OCI-LY7 (cell line): ENCODE results near the gene NUCB1. TPM values are rescaled to one million over a fixed set of nuclear protein-coding genes. Genes with fewer than 3 reads are reported as not detected.

Source experiments
- BruUV-seq: library from RNA; stranded (reverse); fragments of 400-500 nt; replicated peaks from 2 replicates; lab custom pipeline; 2021; lab: Mats Ljungman, UMichigan
- CTCF ChIA-PET: fragments of 300-600 bp; sonication (Branson Sonifier 250); formaldehyde crosslinking; loops from one replicate; lab custom pipeline; 2022; ENCODE audit warnings: antibody characterized with exemption; ENCODE audit not compliant: unreplicated experiment; lab: Charles Lee
- POLR2A ChIA-PET: fragments of 300-600 bp; sonication (Branson Sonifier 250); formaldehyde crosslinking; loops from one replicate; lab custom pipeline; 2022; ENCODE audit warnings: antibody characterized with exemption; lab: Charles Lee
- DNase-seq: peaks from one replicate; pipeline ENCODE4 v3.0.0-alpha.2; 2015; ENCODE audit warnings: low spot score
- H2AFZ ChIP-seq: fragments of 200-600 bp; sonication (generic), shearing (Covaris generic); 2 replicates; pipeline ENCODE4 v1.6.1; 2014; ENCODE audit warnings: mild to moderate bottlenecking, antibody characterized with exemption, low read length, moderate library complexity
- H3K27ac ChIP-seq: fragments of 200-600 bp; sonication (generic); 2 replicates; pipeline ENCODE4 v1.5.1; 2014; ENCODE audit warnings: mixed run types, low read depth, mild to moderate bottlenecking, moderate library complexity, low read length, inconsistent platforms; ENCODE audit not compliant: poor library complexity, severe bottlenecking
- H3K36me3 ChIP-seq: fragments of 200-600 bp; sonication (generic); 2 replicates; pipeline ENCODE4 v1.6.1; 2014; ENCODE audit warnings: mild to moderate bottlenecking, antibody characterized with exemption, low read length, moderate library complexity, mixed read lengths; ENCODE audit not compliant: insufficient read depth
- H3K4me1 ChIP-seq: fragments of 200-600 bp; sonication (generic); 2 replicates; pipeline ENCODE4 v1.5.1; 2014; ENCODE audit warnings: mild to moderate bottlenecking, low read length; ENCODE audit not compliant: insufficient read depth, poor library complexity, severe bottlenecking
- H3K4me2 ChIP-seq: fragments of 200-600 bp; sonication (generic); 2 replicates; pipeline ENCODE4 v1.6.1; 2014; ENCODE audit warnings: mild to moderate bottlenecking, low read length
- H3K4me3 ChIP-seq: fragments of 200-600 bp; sonication (generic); 2 replicates; pipeline ENCODE4 v1.5.1; 2014; ENCODE audit warnings: mild to moderate bottlenecking, low read depth, low read length; ENCODE audit not compliant: poor library complexity, severe bottlenecking
- H3K79me2 ChIP-seq: fragments of 200-600 bp; sonication (generic); 2 replicates; pipeline ENCODE4 v1.6.1; 2016; ENCODE audit warnings: low read depth, mild to moderate bottlenecking, low read length, moderate library complexity, mixed read lengths; ENCODE audit not compliant: insufficient read depth
- H3K9me2 ChIP-seq: fragments of 200-600 bp; sonication (generic); 2 replicates; pipeline ENCODE4 v1.6.1; 2016; ENCODE audit warnings: mild to moderate bottlenecking, low read length, mixed read lengths; ENCODE audit not compliant: insufficient read depth
- H3K9me3 ChIP-seq: fragments of 200-600 bp; sonication (generic); 2 replicates; pipeline ENCODE4 v1.6.1; 2014; ENCODE audit warnings: mild to moderate bottlenecking, mixed run types, low read length, mixed read lengths
- H4K20me1 ChIP-seq: fragments of 200-600 bp; sonication (generic); 2 replicates; pipeline ENCODE4 v1.6.1; 2014; ENCODE audit warnings: mild to moderate bottlenecking, antibody characterized with exemption, low read length, moderate library complexity, mixed read lengths; ENCODE audit not compliant: insufficient read depth
- CTCF ChIP-seq: fragments of 200-600 bp; sonication (generic); conservative IDR thresholded peaks from 2 replicates; pipeline ENCODE4 v1.5.1; 2014; ENCODE audit warnings: mild to moderate bottlenecking, antibody characterized with exemption, low read length, moderate library complexity, mixed read lengths
- EZH2phosphoT487 ChIP-seq: fragments of 200-600 bp; sonication (generic); IDR thresholded peaks from 2 replicates; pipeline ENCODE4 v1.6.1; 2018; ENCODE audit warnings: low read depth, borderline replicate concordance, mild to moderate bottlenecking, mixed run types, antibody characterized with exemption, low read length, moderate library complexity, mixed read lengths
- intact Hi-C: fragments of 100-400 bp; cut with micrococcal nuclease; formaldehyde crosslinking; loops from one replicate; pipeline ENCODE4 v1.10.0; 2022; ENCODE audit not compliant: unreplicated experiment
- total RNA-seq, 2 experiments: library from RNA; depleted of rRNA in 1 of 2; stranded (reverse); fragments of >200 nt in 1 of 2; shearing (Covaris generic) in 1 of 2; gene quantifications; 2 replicates each; pipeline ENCODE4 v1.2.3, GENCODE V29; 2014 to 2022

Gene NUCB1
- total RNA-seq, 2 experiments from 2014 or later: 73.6 to 88.7 TPM

DNA sequence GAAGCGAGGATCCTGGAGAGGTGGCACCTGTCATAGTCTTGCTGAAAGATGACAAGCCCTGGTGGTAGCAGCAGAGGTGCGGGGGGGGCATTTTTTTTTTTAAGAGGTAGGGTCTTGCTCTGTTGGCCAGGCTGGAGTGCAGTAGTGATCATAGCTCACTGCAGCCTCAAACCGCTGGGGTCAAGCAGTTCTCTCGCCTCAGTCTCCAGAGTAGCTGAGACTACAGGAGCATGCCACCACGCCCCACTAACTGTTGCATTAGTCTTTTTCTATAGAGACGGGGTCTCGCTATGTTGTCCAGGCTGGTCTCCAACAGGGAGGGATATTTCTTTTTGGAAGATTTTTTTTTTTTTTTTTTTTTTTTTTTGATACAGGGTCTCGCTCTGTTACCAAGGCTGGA, 57.9 kb downstream of the NUCB1 start:
- Histone ChIP-seq H3K79me2 (peaks cover 12% of the 10 kb centered on the region; the same call in 1 of the 2 replicates), H3K4me3 (no peak overlapping the region), H3K27ac (no peak overlapping the region), H2AFZ (no peak overlapping the region), H4K20me1 (no peaks in the 10 kb centered on the region), H3K4me2 (no peak overlapping the region), H3K36me3 (peaks cover 16% of the 10 kb centered on the region; the same call in 1 of the 2 replicates), H3K9me3 (no peaks in the 10 kb centered on the region), H3K9me2 (no peaks in the 10 kb centered on the region), H3K4me1 (peaks cover 31% of the 10 kb centered on the region)
- intact Hi-C loops: no loop called here
- BruUV-seq: no TSS peak
- ChIA-PET POLR2A (no interaction called here), CTCF (no interaction called here)
- TF ChIP-seq EZH2phosphoT487 (no peak), CTCF (no peak)
- no peak for DNase-seq

DNA sequence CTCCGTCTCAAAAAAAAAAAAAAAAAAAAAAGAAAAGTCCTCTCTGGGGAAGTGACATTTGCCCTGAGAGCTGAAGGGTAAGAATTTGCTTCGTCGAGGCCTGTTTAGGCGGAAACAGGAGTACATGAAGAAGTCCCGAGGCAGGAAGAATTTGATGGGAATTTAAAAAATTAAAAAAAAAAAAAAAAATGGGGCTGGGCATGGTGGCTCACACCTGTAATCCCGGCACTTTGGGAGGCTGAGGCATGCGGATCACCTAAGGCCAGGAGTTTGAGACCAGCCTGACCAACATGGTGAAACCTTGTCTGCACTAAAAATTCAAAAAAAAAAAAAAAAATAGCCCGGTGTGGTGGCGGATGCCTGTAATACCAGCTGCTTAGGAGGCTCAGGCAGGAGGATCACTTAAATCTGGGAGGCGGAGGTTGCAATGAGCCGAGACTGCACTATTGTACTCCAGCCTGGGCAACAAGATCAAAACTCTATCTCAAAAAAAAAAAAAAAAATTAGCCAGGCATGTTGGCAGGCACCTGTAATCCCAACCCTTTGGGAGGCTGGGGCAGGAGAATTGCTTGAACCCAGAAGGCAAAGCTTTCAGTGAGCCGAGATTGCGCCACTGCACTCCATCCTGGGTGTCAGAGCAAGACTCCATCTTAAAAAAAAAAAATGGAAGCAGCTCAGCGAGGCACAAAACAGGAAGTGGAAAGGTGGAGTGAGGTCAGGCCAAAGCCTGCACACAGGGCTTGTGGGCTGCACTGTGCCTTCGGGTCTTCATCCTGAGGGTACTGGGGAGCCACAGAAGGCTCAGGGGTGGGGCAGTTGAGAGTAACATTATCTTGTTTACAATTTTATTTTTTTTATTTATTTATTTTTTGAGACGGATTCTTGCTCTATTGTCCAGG, 59.5 kb downstream of the NUCB1 start:
- Histone ChIP-seq H3K4me1 (peaks cover 40% of the 10 kb centered on the region), H3K79me2 (peaks cover 17% of the 10 kb centered on the region; the same call in 1 of the 2 replicates), H3K4me2 (no peak overlapping the region), H3K9me3 (no peaks in the 10 kb centered on the region), H3K27ac (no peak overlapping the region), H3K36me3 (peaks cover 16% of the 10 kb centered on the region; the same call in 1 of the 2 replicates), H2AFZ (no peak overlapping the region), H4K20me1 (no peaks in the 10 kb centered on the region), H3K9me2 (no peaks in the 10 kb centered on the region), H3K4me3 (no peak overlapping the region)
- TF ChIP-seq EZH2phosphoT487 (no peak), CTCF (no peak)
- intact Hi-C loops: no loop called here
- ChIA-PET POLR2A (interaction anchor here (0.6 to 0.7 kb wide), 2 partner anchors 25 to 79 kb away, joined by 4 to 5 read pairs; no protein-coding TSS in a partner anchor), CTCF (no interaction called here)
- DNase-seq: no peak
- BruUV-seq: no TSS peak
